Activated CD4-positive, CD25-positive, alpha-beta regulatory T cell treated with anti-CD3 and anti-CD28 coated beads, Interleukin-2, amount 50 U/mL, for 72 hours (primary cell): ENCODE data around the gene LRRC31.

Experiments used
- DNase-seq: peaks from one replicate; pipeline ENCODE4 v3.0.0; 2021

Gene LRRC31

GRCh38 chr3:169869484-169870220, at the start of gene LRRC31:
Gene LRRC31 (minus strand): TSS chr3:169869935. CDS start chr3:169869807, 128 bp downstream.
- no peak for DNase-seq

- DNase-seq, result no peak
Measured at GRCh38 chr3:169914321-169914720, 44.6 kb upstream of the LRRC31 start.

- no peak for DNase-seq
Measured at GRCh38 chr3:169913323-169913722, 43.6 kb upstream of the LRRC31 start.

- no peak for DNase-seq
Measured at GRCh38 chr3:169911272-169911671, 41.5 kb upstream of the LRRC31 start, which contains the start of gene SAMD7. Gene SAMD7 (plus strand): TSS chr3:169911572. CDS start chr3:169919499, 7,927 bp downstream.

GRCh38 chr3:169907944-169908343, 38.2 kb upstream of the LRRC31 start:
- no peak for DNase-seq

- DNase-seq, result no peak
Measured at GRCh38 chr3:169907476-169907875, 37.7 kb upstream of the LRRC31 start.

- no peak for DNase-seq
Measured at GRCh38 chr3:169905404-169905803, 35.7 kb upstream of the LRRC31 start.

- DNase-seq, result no peak
Measured at GRCh38 chr3:169901453-169901852, 31.7 kb upstream of the LRRC31 start.

GRCh38 chr3:169897284-169897683, 27.5 kb upstream of the LRRC31 start:
- no peak for DNase-seq

GRCh38 chr3:169895072-169895471, 25.3 kb upstream of the LRRC31 start:
- DNase-seq, result no peak

GRCh38 chr3:169894110-169894509, 24.4 kb upstream of the LRRC31 start:
- no peak for DNase-seq

- no peak for DNase-seq
Measured at GRCh38 chr3:169891886-169892285, 22.2 kb upstream of the LRRC31 start.

- DNase-seq, result no peak
Measured at GRCh38 chr3:169886671-169887070, 16.9 kb upstream of the LRRC31 start.

- DNase-seq, result no peak
Measured at GRCh38 chr3:169880576-169881250, 11.0 kb upstream of the LRRC31 start.

- DNase-seq, result no peak
Measured at GRCh38 chr3:169879845-169880575, 10.3 kb upstream of the LRRC31 start.

- DNase-seq, result no peak
Measured at GRCh38 chr3:169879013-169879557, 9.3 kb upstream of the LRRC31 start.

- DNase-seq, result no peak
Measured at GRCh38 chr3:169871129-169871886, 1.6 kb upstream of the LRRC31 start.

- no peak for DNase-seq
Measured at GRCh38 chr3:169868369-169868768, 1.4 kb downstream of the LRRC31 start.

GRCh38 chr3:169867584-169868210, 2.0 kb downstream of the LRRC31 start:
- no peak for DNase-seq

- DNase-seq, result no peak
Measured at GRCh38 chr3:169865176-169865767, 4.5 kb downstream of the LRRC31 start.

- DNase-seq, result no peak
Measured at GRCh38 chr3:169864270-169864669, 5.5 kb downstream of the LRRC31 start.

- peak; percentile 68 for DNase-seq
Measured at GRCh38 chr3:169863458-169863899, 6.3 kb downstream of the LRRC31 start.
